ENCODE data around the gene ERG.

DNA sequence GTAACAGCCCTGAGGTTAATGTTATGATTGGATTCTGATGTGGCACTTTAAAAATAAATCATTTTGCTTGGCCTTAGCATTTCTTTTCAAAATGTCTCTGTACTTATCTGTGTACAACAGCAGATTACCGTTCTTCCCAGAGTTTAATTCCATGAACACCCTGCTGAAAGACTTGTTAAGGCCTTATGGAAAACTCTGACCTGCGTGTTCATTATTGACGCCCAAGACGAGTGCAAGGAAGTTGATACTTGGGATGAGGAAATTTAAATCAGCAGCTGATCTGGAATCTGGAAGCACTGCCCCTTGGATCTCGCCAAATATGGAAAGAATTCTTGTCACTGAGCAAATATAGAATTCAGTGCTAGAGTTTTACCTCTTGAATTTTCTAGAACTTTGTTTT lies 6.7 kb downstream of the ERG start:
- TF ChIP-seq, protein P1, sequence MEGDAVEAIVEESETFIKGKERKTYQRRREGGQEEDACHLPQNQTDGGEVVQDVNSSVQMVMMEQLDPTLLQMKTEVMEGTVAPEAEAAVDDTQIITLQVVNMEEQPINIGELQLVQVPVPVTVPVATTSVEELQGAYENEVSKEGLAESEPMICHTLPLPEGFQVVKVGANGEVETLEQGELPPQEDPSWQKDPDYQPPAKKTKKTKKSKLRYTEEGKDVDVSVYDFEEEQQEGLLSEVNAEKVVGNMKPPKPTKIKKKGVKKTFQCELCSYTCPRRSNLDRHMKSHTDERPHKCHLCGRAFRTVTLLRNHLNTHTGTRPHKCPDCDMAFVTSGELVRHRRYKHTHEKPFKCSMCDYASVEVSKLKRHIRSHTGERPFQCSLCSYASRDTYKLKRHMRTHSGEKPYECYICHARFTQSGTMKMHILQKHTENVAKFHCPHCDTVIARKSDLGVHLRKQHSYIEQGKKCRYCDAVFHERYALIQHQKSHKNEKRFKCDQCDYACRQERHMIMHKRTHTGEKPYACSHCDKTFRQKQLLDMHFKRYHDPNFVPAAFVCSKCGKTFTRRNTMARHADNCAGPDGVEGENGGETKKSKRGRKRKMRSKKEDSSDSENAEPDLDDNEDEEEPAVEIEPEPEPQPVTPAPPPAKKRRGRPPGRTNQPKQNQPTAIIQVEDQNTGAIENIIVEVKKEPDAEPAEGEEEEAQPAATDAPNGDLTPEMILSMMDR (IDR thresholded peaks at IDR 0.05; ENCODE audit: insufficient read depth, low read length): no peak
- TF ChIP-seq POLR2AphosphoS5 (IDR thresholded peaks at IDR 0.05; ENCODE audit: low read depth): no peak
- TF ChIP-seq, protein P2, sequence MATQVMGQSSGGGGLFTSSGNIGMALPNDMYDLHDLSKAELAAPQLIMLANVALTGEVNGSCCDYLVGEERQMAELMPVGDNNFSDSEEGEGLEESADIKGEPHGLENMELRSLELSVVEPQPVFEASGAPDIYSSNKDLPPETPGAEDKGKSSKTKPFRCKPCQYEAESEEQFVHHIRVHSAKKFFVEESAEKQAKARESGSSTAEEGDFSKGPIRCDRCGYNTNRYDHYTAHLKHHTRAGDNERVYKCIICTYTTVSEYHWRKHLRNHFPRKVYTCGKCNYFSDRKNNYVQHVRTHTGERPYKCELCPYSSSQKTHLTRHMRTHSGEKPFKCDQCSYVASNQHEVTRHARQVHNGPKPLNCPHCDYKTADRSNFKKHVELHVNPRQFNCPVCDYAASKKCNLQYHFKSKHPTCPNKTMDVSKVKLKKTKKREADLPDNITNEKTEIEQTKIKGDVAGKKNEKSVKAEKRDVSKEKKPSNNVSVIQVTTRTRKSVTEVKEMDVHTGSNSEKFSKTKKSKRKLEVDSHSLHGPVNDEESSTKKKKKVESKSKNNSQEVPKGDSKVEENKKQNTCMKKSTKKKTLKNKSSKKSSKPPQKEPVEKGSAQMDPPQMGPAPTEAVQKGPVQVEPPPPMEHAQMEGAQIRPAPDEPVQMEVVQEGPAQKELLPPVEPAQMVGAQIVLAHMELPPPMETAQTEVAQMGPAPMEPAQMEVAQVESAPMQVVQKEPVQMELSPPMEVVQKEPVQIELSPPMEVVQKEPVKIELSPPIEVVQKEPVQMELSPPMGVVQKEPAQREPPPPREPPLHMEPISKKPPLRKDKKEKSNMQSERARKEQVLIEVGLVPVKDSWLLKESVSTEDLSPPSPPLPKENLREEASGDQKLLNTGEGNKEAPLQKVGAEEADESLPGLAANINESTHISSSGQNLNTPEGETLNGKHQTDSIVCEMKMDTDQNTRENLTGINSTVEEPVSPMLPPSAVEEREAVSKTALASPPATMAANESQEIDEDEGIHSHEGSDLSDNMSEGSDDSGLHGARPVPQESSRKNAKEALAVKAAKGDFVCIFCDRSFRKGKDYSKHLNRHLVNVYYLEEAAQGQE (IDR thresholded peaks at IDR 0.05; ENCODE audit: insufficient replicate concordance, low read depth): no peak

Data from HL-60 (cell line).